Hematopoietic multipotent progenitor cell treated with erythropoietin and hydrocortisone succinate and interleukin-3 and kit ligand, for 17 days (in vitro differentiated cells): Measurements from ENCODE around the gene MON1B.
A peak's percentile ranks its signal among the peaks of the same experiment; 100 is the strongest.
"Not testable (repeated sequence)": the region's sequence is repeated elsewhere in the genome, so short reads cannot be mapped to it uniquely, and the experiment has no call there.

Experiments used
- DNase-seq: peaks from one replicate; pipeline ENCODE4 v3.0.0-alpha.2; 2015; ENCODE audit warnings: low spot score

The MON1B gene

DNA sequence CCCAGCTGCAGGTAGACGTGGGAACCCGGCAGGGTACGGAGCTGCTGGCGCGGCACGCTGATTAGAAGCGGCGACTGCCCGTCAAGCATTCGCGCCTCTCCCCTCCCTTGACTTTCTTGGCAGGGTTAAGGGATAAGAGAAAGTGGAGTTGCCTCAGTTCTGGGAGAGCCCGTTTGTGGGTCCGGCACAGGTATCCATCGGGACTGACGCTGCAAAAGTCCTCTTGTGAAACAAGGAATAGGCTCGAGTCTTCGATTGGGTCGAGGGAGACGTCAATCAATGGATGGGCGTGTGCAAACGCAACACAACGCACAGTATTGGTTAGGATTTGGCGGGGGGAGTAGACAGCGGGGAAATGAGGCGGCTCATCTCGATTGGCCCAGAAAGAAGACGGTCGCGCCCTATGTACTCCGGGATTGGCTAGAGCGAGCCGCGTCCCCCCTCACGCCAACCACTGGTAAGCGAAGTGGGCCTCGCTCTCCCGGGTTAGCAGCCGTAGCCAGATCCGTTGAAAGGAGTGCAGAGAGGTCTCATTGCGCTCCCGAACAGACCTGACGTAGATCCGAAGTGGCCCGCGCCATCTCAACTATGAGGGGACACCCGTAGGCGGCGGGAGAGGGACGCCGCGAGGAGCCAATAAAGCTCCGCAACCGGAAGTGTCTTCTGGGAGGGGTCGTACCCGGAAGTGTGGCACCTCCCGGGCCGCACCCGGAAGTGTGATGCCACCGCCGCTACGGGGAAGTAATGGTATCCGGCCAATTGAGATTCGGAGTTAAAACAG is at the start of gene MON1B:
TSS of gene MON1B (plus strand) at position 713 of the 781 bp plus-strand sequence. CDS start 296 bp downstream, outside the sequence.
- peak; percentile 95 for DNase-seq

DNA sequence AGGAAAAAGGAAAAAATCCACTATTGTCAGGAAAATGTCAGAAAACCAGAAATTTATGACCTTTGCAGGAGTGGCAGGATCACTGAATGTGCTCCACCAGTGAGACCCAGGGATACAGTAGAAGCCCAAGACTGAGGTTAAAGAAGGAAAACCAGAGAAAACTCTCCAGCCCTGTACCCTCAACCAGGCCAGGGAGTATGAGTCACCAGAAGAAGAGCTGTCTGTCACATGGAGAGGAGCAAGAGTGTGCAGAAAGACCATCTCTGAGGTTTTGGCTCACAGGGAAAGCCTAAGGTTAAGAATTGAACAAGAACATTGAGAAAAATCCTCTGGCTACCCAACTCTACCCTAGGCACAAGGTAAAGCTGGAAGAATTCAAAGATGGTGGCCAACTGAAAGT is 47.6 kb upstream of the MON1B start:
- DNase-seq = no peak

DNA sequence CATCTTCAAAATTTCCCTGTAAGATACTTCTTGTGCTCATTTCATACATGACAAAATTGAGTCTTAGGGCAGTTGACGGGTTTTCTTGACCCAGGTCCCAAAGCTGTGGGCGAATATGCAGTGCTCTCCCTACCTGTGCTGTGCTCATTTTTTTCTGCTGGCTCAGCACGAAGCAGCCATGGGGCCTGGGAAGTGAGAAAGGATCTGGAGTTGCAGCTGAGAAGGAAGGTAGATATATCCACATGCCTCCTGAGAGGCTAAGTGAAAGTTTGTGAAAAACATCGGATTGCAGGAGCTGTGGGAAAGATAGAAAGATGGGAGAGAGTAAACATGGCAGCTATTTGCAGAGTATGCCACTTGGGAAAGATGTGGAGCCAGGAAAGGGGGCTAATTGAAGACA is 42.9 kb upstream of the MON1B start:
- DNase-seq = no peak

DNA sequence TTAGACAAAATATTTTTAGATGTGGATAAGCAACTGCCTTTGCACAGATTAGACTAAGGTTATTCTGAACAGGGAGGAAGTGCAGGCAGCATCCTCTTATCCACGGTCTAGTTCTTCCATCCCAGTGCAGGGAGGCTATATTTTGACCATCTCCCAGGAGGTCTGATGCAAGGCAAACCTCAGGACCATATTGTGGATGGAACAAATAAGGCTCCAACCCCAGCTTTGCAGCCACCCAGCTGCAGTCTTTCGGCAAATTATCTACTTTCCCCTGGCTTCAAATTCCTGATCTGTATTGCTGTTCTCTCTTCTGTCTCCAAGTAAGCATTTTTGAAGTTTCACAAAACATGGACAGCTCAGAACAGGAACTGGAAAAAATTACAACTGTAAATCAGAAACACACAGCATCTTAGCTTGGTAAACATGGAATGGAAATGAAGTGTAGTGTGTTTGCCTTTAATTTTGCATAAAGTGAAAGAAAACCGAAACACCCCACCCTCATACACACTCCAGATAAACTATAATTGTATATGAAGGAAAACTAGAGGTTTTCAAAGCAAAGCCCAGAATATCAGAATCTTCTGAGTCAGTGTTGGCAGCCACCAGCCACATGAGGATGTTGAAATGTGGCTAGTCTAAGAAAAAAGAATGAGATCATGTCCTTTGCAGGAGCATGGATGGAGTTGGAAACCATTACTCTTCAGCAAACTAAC is 33.5 kb upstream of the MON1B start:
- no peak for DNase-seq

DNA sequence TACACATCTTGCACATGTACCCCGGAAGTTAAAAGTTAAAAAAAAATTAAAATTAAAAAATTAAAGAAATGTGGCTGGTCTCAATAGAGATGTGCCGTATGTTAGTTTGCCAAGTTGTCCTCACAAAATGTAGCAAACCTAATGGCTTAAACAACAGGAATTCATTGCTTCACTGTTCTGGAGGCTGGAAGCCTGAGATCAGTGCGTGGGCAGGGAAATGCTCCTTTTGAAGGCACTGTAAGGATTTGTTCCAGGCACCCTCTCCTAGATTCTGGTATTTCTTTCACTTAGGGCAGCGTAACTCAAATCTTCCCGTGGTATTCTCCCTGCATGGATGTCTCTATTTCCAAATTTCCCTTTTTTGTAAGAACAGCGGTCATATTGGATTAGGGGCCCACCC is 32.7 kb upstream of the MON1B start:
- DNase-seq = no peak

DNA sequence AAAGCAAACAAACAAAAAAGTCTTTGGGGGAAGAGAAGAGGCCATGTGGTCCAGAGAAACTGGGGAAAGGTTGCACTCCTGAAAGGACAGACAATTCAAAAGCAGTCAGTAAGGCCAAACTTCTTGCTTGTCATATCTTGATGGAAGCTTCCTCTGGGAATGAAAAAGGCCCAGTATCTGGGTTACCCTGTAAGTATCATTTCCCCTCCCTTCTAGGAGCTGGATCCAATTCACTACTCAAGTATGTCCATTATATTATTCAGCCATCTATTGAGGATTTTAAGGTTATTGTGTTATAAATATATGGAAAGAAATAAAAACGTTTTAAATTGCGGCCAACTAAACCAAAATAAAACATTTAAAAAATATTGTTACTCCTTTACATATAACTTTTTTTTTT is 26.0 kb upstream of the MON1B start:
- DNase-seq = no peak

DNA sequence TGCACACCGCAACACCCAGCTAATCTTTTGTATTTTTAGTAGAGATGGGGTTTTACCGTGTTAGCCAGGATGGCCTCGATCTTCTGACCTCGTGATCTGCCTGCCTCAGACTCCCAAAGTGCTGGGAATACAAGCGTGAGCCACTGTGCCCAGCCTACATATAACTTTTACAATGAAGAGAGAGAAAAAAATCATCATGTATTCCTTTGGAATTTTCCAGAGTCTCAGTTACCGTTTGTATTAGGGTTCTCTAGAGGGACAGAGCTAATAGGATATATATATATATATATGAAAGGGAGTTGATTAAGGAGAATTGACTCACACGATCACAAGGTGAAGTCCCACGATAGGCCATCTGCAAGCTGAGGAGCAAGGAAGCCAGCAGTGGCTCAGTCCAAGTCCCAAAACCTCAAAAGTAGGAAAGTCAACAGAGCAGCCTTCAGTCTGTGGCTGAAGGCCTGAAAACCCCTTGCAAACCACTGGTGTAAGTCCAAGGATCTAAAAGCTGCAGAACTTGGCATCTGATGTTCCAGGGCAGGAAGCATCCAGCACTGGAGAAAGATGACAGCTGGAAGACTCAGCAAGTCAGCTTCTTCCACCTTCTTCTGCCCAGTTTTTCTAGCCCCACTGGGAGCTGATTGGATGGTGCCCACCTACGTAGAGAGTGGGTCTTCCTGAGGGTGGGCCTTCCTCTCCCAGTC is 25.3 kb upstream of the MON1B start:
- DNase-seq = not testable (repeated sequence)

DNA sequence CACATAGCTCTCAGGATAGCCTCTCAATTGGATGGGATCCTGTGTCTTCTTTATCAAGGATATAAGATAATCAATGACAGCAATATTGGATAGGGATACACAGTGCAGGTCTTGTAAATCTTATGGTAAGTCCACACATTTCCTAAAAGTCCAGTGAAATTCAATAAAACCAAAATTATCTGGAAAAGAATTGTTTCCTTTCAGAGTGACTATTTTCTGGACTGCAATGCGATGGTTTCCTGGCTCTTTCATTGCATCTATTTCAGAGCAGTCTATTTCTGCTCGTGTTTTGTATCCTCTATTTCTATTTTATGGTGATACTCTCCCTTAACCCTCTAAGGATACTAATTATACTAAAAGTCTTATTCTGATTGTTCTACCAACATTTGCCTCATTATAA is 24.3 kb upstream of the MON1B start:
- no peak for DNase-seq

DNA sequence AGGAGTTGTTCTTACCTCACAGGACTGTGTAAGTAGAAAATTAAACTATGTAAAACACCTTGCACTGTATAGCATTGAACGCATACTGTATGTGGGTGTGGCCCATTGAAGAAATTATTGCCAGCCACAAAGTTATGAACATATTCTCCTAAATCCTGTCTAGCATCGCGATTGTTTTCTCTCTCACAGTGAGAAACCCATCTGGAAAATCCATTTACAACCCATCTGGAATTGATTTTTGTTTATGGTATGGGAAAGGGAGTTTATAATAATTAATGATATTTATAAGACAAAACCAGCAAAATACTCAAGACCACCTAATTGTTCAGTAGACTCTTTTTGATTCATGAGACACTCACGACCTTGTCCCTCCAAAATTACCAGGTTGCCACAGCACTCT is 22.1 kb upstream of the MON1B start:
- DNase-seq = no peak

DNA sequence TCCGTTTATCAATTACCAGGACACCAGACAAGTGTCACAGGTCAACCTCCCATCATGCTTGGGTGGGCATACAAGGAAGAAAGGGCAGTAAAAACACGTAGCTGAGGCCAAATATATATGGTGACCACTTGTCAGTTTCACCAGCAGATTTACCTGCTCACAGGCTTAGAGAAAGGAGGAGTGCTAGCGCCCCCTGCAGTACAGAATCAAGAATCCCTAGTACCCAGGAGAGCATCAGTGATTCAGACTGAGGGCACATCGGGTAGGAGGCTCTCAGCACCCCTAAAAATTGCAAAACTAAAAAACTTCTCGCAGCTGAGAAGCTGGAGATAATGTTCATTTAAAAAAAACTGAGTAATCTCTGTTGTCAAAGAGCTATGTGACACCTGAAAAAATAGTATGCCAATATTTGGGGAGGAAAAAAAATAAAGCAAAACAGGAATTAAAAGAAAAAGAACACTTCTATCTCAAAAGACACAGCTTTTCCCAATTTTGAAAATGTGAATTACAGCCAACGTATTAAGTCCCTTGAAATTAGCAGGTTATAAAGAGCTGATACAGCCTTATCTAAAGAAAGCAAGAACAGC is 21.2 kb upstream of the MON1B start:
- DNase-seq = peak; percentile 44

DNA sequence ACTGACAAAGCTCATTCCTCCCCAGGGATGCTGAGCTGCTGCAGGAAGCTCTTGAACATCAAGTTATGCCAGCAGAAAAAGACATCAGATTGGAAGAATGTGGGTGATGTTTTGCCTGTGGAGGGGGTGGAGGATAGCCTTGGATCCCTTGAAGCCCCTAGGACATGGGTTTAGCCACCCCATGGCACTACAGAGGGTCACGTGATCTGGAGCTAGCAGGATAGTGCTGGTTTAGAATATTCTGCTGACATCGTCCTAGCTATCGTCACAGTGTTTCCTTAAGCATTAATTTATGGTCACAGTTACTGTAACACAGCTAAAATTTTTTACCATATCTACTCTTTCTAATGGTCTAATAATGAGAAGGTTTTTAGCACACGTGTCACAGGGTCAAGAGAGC is 20.2 kb upstream of the MON1B start:
- no peak for DNase-seq

DNA sequence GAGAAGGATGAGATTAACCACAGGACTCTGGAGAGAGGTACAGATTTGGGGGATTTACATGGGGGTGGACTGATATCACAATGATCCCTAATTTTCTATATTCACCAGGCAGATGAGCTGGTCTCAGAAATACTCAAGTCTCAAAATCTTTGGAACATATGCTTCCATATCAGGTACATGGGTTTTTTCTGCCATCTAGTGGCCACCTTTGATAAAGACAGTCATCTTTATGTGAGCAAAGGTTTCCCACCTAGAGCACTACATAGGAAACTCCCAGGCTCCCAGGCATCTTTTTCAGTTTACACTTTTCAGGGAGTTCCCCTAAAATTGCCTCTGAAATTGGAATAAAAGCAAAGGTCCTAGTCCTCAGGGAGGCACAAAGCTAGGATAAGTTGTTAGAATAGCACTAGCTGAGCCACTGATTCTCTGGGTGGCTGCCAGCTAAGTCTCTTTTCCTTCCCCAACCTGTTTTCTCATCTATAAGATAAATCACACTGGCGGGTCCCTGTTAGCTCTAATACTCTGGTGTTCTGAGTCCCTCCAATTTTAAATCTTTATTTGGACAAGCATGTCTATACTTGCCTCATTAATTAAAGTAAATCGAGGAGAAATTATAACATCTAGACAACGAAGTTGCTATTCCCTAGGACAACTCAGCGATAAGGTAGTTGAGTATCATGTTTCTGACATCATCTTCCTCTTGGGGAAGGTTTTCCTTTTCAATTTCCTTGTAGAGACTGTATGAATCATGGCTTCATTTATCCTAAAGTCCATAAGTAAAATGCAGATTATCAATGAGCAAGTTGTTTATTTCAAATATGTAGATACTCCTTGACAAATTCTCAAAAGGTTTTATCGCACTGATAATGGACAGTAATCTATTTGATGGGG is 19.0 kb upstream of the MON1B start:
- DNase-seq = peak; percentile 54

DNA sequence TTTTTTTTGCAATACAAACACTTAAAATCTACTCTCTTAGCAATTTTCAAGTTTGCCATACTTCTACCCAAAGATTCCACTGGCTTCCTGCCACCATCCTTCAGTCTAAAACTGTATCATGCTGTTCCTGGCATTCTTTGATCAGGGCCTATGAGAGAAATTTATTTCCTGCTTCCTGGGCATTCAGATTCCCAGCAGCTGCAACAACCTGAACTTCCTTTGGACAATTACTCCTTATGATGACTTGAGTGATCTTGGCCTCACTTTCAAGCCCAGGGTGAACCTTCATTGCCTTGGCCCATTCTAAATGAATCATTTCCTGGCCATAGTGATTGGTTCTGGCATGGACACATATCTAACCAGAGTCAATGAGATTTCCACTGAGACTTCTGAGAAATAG is 18.0 kb upstream of the MON1B start:
- DNase-seq = no peak

DNA sequence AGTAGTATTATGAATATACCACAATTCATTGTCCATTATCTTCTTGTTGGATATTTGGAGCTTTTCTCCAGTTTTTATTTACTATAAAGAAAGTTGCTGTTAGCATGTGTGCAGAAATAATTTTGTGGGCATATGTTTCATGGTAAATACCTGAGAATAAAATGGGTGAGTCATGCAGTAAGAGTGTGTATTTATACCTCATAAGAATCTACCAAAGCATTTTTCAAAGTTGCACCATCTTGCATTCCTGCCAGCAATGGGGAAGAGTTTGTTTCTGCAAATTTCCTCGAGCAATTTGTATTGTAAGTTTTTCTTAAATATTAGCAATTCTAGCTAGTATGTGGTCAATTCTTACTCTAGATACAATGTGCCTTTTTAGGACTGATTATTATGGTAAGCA is 7.9 kb upstream of the MON1B start:
- no peak for DNase-seq

DNA sequence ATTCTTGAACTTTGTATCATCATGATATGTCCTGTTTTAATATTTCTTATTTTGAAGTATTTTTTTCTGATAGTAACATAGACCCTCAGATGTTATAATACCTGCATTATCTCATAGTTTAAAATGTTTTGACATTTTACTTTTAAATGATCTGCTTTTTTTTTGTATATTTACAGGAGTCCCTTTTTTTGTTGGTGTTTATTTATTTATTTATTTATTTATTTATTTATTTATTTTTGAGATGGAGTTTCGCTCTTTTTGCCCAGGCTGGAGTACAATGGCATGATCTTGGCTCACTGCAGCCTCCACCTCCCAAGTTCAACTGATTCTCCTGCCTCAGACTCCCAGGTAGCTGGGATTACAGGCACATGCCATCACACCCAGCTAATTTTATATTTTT is 4.7 kb upstream of the MON1B start:
- not testable (repeated sequence) for DNase-seq

DNA sequence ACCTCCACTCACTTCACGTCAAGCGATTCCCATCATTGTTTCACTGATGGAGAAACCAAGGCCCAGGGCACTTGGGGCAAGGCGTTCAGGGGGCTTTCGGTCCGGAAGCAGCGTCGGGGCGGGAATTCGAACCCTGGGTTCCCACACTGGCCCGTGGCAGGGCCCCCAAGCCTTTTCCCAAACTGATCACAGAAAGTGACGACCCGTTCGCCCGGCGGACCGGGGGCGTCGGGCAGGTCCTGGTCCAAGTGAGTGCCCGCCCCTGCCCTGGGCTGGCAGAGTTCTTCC is 856 bp upstream of the MON1B start:
- no peak for DNase-seq

DNA sequence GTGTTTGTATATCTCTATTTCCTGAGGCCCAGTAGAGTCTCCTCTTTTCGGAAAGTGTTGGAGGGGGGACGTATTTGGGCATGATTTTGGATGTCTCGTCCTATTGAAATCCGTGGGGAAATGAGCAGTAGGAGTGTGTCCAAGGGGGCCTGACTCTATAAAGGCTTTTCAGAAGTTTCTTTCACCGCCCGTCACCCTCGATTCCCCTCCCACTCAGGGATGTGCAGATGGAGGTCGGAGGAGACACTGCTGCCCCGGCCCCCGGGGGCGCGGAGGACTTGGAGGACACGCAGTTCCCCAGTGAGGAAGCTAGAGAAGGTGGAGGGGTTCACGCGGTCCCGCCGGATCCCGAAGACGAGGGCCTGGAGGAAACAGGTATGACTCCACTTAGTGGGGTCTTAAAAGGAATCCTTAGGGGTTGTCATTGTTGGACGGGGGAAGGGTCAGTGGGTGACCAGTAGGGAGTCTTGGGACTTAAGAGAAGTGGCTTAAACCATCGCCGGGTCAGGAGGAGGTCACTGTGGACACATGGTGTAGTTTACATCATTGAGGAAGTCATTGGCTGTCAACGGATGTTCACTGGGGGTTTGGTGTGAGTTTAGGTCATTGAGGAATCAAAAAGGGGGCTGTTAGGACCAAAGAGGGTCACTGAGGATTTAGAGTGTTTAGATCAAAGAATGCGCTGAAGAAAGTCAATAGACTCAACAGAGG is 424 bp downstream of the MON1B start:
- DNase-seq = no peak

DNA sequence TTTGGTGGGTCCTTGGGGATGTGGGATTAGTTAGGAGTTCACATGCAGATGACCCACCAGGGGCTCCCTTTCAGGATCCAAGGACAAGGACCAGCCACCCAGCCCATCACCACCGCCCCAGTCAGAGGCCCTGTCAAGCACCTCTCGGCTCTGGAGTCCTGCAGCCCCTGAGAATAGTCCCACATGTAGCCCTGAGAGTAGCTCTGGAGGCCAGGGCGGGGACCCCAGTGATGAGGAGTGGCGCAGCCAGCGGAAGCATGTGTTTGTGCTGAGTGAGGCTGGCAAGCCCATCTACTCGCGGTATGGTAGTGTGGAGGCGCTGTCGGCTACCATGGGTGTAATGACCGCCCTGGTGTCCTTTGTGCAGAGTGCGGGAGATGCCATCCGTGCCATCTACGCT is 2.4 kb downstream of the MON1B start:
- no peak for DNase-seq

DNA sequence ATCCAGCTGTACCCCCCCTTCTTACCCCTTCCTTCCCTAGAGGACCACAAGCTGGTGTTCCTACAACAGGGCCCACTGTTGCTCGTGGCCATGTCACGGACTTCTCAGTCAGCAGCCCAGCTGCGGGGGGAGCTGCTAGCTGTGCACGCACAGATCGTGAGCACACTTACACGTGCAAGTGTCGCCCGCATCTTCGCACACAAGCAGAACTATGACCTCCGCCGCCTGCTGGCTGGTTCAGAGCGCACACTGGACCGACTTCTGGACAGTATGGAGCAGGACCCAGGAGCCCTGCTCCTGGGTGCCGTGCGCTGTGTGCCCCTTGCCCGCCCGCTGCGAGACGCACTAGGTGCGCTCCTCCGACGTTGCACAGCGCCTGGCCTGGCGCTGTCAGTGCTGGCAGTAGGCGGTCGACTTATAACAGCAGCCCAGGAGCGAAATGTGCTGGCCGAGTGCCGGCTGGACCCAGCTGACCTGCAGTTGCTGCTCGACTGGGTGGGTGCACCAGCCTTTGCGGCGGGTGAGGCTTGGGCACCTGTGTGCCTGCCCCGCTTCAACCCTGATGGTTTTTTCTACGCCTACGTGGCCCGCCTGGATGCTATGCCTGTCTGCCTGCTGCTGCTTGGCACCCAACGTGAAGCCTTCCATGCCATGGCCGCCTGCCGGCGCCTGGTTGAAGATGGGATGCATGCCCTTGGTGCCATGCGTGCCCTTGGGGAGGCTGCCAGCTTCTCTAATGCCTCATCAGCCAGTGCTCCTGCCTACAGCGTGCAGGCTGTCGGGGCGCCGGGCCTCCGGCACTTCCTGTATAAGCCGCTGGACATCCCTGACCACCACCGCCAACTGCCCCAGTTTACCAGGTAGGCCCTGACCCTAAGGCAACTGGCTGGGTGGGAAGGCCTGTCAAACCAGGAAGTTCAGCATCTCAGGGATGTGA is 3.6 kb downstream of the MON1B start:
- DNase-seq = no peak

DNA sequence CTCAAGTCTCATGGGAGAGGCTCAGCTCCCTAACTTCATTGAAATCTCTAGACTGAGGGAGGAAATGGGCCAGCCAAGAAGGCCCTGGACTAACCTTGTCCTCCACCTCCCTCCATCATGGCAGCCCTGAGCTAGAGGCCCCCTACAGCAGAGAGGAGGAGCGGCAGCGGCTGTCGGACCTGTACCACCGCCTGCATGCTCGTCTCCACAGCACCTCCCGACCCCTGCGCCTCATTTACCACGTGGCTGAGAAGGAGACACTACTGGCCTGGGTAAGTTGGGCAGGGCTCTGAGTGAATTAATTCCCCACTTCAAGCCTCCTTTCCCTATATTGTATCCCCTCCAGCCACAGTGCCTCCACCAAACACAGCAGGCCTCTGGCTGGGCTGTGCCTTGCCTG is 4.4 kb downstream of the MON1B start:
- no peak for DNase-seq
